H9 (cell line): Measurements from ENCODE around the gene AGL. TPM values are rescaled to one million over a fixed set of nuclear protein-coding genes. Genes with fewer than 3 reads are reported as not detected.
A peak's percentile ranks its signal among the peaks of the same experiment; 100 is the strongest.

Source experiments
- DNase-seq: peaks from one replicate; pipeline ENCODE4 v3.0.0-alpha.2; 2017
- H2AFZ ChIP-seq: one replicate; pipeline ENCODE4 v1.6.1; 2013; ENCODE audit warnings: mild to moderate bottlenecking, low read length, control low read depth, moderate library complexity
- H2AK5ac ChIP-seq: 2 replicates; pipeline ENCODE4 v1.6.1; 2013; ENCODE audit warnings: low read length, control low read depth, mixed read lengths; ENCODE audit not compliant: insufficient read length
- H2BK120ac ChIP-seq: one replicate; pipeline ENCODE4 v1.6.1; 2013; ENCODE audit warnings: low read depth, mild to moderate bottlenecking, low read length, control low read depth, inconsistent platforms; ENCODE audit not compliant: poor library complexity, severe bottlenecking
- H2BK12ac ChIP-seq: 2 replicates; pipeline ENCODE4 v1.6.1; 2013; ENCODE audit warnings: low read length, control low read depth, mixed read lengths, low read depth; ENCODE audit not compliant: insufficient read length
- H2BK15ac ChIP-seq: 2 replicates; pipeline ENCODE4 v1.6.1; 2013; ENCODE audit warnings: low read depth, low read length, control low read depth
- H2BK20ac ChIP-seq: one replicate; pipeline ENCODE4 v1.6.1; 2013; ENCODE audit warnings: low read depth, mild to moderate bottlenecking, low read length, control low read depth, inconsistent platforms; ENCODE audit not compliant: poor library complexity, severe bottlenecking
- H2BK5ac ChIP-seq: 2 replicates; pipeline ENCODE4 v1.6.1; 2013; ENCODE audit warnings: low read length, control low read depth, mixed read lengths; ENCODE audit not compliant: insufficient read length
- H3K14ac ChIP-seq: 2 replicates; pipeline ENCODE4 v1.6.1; 2013; ENCODE audit warnings: low read length, control low read depth; ENCODE audit not compliant: insufficient read depth
- H3K18ac ChIP-seq: 2 replicates; pipeline ENCODE4 v1.6.1; 2013; ENCODE audit warnings: low read depth, mild to moderate bottlenecking, mixed read lengths, low read length, control low read depth; ENCODE audit not compliant: insufficient read length
- H3K23ac ChIP-seq: 2 replicates; pipeline ENCODE4 v1.6.1; 2013; ENCODE audit warnings: low read length, control low read depth, mixed read lengths, low read depth; ENCODE audit not compliant: insufficient read length
- H3K23me2 ChIP-seq: 2 replicates; pipeline ENCODE4 v1.6.1; 2013; ENCODE audit warnings: low read depth, mild to moderate bottlenecking, mixed read lengths, low read length, control low read depth; ENCODE audit not compliant: insufficient read length, poor library complexity, severe bottlenecking
- H3K27ac ChIP-seq: 2 replicates; pipeline ENCODE4 v1.5.1; 2013; ENCODE audit warnings: low read length, control low read depth, mixed read lengths, low read depth; ENCODE audit not compliant: insufficient read length
- H3K27me3 ChIP-seq: 2 replicates; pipeline ENCODE4 v1.6.1; 2013; ENCODE audit warnings: low read length, control low read depth, inconsistent platforms; ENCODE audit not compliant: insufficient read depth
- H3K4ac ChIP-seq: 2 replicates; pipeline ENCODE4 v1.6.1; 2013; ENCODE audit warnings: low read depth, mild to moderate bottlenecking, control low read depth, inconsistent platforms, low read length, moderate library complexity
- H3K4me1 ChIP-seq: 2 replicates; pipeline ENCODE4 v1.6.1; 2013; ENCODE audit warnings: low read length, control low read depth, inconsistent platforms; ENCODE audit not compliant: insufficient read depth
- H3K4me2 ChIP-seq: 2 replicates; pipeline ENCODE4 v1.6.1; 2013; ENCODE audit warnings: low read length, control low read depth, mixed read lengths; ENCODE audit not compliant: insufficient read length, insufficient read depth
- H3K56ac ChIP-seq: 2 replicates; pipeline ENCODE4 v1.6.1; 2013; ENCODE audit warnings: low read depth, mild to moderate bottlenecking, mixed read lengths, low read length, control low read depth; ENCODE audit not compliant: insufficient read length
- H3K79me1 ChIP-seq: 2 replicates; pipeline ENCODE4 v1.6.1; 2013; ENCODE audit warnings: low read depth, mild to moderate bottlenecking, moderate library complexity, low read length, control low read depth, inconsistent platforms; ENCODE audit not compliant: insufficient read depth, poor library complexity, severe bottlenecking
- H3K79me2 ChIP-seq: 2 replicates; pipeline ENCODE4 v1.6.1; 2013; ENCODE audit warnings: low read length, control low read depth, inconsistent platforms; ENCODE audit not compliant: insufficient read depth
- H3K9ac ChIP-seq: 2 replicates; pipeline ENCODE4 v1.6.1; 2013; ENCODE audit warnings: low read length, control low read depth, mixed read lengths; ENCODE audit not compliant: insufficient read length; ENCODE audit errors: extremely low read depth
- H3K9me3 ChIP-seq: one replicate; pipeline ENCODE4 v1.6.1; 2013; ENCODE audit warnings: low read depth, low read length, inconsistent platforms; ENCODE audit not compliant: control insufficient read depth
- H3T11ph ChIP-seq: one replicate; pipeline ENCODE4 v1.6.1; 2013; ENCODE audit warnings: mild to moderate bottlenecking, low read length, control low read depth, inconsistent platforms
- H4K20me1 ChIP-seq: one replicate; pipeline ENCODE4 v1.6.1; 2013; ENCODE audit not compliant: control insufficient read depth, insufficient read length, insufficient read depth
- H4K5ac ChIP-seq: 2 replicates; pipeline ENCODE4 v1.6.1; 2013; ENCODE audit warnings: low read depth, mild to moderate bottlenecking, mixed read lengths, low read length, control low read depth; ENCODE audit not compliant: insufficient read length
- H4K8ac ChIP-seq: replicated peaks from 2 replicates; pipeline ENCODE4 v1.6.1; 2013; ENCODE audit warnings: low read length, control low read depth, mixed read lengths, low read depth; ENCODE audit not compliant: insufficient read length
- H4K91ac ChIP-seq: 2 replicates; pipeline ENCODE4 v1.6.1; 2013; ENCODE audit warnings: low read depth, mild to moderate bottlenecking, moderate library complexity, mixed read lengths, low read length, control low read depth; ENCODE audit not compliant: insufficient read length
- H3K27ac Mint-ChIP-seq, 3 experiments: 2 replicates in 2 of 3; 3 replicates in 1 of 3; pipeline ENCODE4 v1.8.0; 2020 to 2021; ENCODE audit warnings: mixed read lengths in 3 of 3, mild to moderate bottlenecking in 1 of 3, moderate library complexity in 1 of 3
- H3K27me3 Mint-ChIP-seq: 2 replicates; pipeline ENCODE4 v1.8.0; 2021; ENCODE audit warnings: low read depth, mild to moderate bottlenecking, moderate library complexity, mixed read lengths
- H3K36me3 Mint-ChIP-seq, 3 experiments: 2 replicates in 2 of 3; 3 replicates in 1 of 3; pipeline ENCODE4 v1.8.0; 2020 to 2021; ENCODE audit warnings: low read depth in 3 of 3, mixed read lengths in 3 of 3; ENCODE audit not compliant: insufficient read depth in 1 of 3
- H3K4me1 Mint-ChIP-seq, 2 experiments: 2 replicates each; pipeline ENCODE4 v1.8.0; 2020; ENCODE audit warnings: mixed read lengths in 2 of 2
- H3K4me3 Mint-ChIP-seq, 2 experiments: 2 replicates in 1 of 2; 3 replicates in 1 of 2; pipeline ENCODE4 v1.8.0; 2020 to 2021; ENCODE audit warnings: mild to moderate bottlenecking in 2 of 2, mixed read lengths in 2 of 2, moderate library complexity in 1 of 2
- H3K9me3 Mint-ChIP-seq, 2 experiments: 2 replicates in 1 of 2; 3 replicates in 1 of 2; pipeline ENCODE4 v1.8.0; 2020; ENCODE audit warnings: mild to moderate bottlenecking in 2 of 2, mixed read lengths in 2 of 2, moderate library complexity in 1 of 2
- WGBS: extraction: QIAGEN DNeasy Blood & Tissue Kit; methylation state at CpG from one replicate; pipeline ENCODE4 v1.1.7; 2013; ENCODE audit warnings: missing lambda C conversion rate, low lambda C conversion rate, mixed read lengths; ENCODE audit not compliant: insufficient read length; ENCODE audit errors: extremely low coverage; 5-methylcytosine and 5-hydroxymethylcytosine counted together
- total RNA-seq: library from RNA; stranded (reverse); gene quantifications from 2 replicates; pipeline ENCODE4 v1.2.1, GENCODE V29; 2021
- TF ChIP-seq, protein P1 (sequence below): fragments of 200-600 bp; sonication (generic); conservative IDR thresholded peaks from 3 replicates; pipeline ENCODE4 v1.8.0; 2021; ENCODE audit warnings: antibody characterized with exemption, mild to moderate bottlenecking

Gene AGL
- total RNA-seq, 1 experiment from 2014 or later = 24.0 TPM

DNA sequence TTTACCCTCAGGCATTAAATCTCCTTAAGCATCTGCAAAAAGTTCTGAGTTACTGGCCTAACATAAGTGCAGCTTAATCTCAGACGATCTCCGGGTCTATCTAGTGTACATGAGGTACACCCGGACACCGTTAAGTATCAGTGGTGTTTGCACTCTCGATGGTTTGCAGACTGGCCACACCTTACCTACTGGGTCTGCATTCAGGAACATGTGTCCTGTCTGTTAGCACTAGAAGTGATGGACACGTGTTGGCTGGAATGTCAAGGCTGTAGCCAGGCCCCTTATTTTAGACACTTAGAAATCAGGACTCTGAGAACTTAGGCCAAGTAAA, 783 bp upstream of the AGL start:
- Histone ChIP-seq H3K23me2 (peaks cover 4% of the 10 kb centered on the region), H3K4me2 (peak overlapping the region; percentile 70), H2BK20ac (no peak overlapping the region), H3K27ac (no peak overlapping the region), H3K79me2 (no peaks in the 10 kb centered on the region), H3K4ac (no peak overlapping the region), H3T11ph (no peak overlapping the region), H3K79me1 (no peaks in the 10 kb centered on the region), H3K14ac (no peak overlapping the region), H3K23ac (no peak overlapping the region), H2AFZ (no peak overlapping the region), H3K9ac (peak overlapping the region; percentile 78), H2BK12ac (no peak overlapping the region), H3K9me3 (no peaks in the 10 kb centered on the region), H2BK15ac (no peak overlapping the region), H2BK5ac (no peak overlapping the region), H4K91ac (no peak overlapping the region), H3K27me3 (no peaks in the 10 kb centered on the region), H4K5ac (peak overlapping the region; percentile 19), H3K56ac (no peak overlapping the region), H4K20me1 (peaks cover 2% of the 10 kb centered on the region), H3K18ac (peak overlapping the region; percentile 67), H3K4me1 (peaks cover 3% of the 10 kb centered on the region), H2BK120ac (no peak overlapping the region), H4K8ac (no peak overlapping the region), H2AK5ac (no peak overlapping the region)
- WGBS = no CpG with 5 or more reads among the region's 6 CpGs
- TF ChIP-seq, protein P1, sequence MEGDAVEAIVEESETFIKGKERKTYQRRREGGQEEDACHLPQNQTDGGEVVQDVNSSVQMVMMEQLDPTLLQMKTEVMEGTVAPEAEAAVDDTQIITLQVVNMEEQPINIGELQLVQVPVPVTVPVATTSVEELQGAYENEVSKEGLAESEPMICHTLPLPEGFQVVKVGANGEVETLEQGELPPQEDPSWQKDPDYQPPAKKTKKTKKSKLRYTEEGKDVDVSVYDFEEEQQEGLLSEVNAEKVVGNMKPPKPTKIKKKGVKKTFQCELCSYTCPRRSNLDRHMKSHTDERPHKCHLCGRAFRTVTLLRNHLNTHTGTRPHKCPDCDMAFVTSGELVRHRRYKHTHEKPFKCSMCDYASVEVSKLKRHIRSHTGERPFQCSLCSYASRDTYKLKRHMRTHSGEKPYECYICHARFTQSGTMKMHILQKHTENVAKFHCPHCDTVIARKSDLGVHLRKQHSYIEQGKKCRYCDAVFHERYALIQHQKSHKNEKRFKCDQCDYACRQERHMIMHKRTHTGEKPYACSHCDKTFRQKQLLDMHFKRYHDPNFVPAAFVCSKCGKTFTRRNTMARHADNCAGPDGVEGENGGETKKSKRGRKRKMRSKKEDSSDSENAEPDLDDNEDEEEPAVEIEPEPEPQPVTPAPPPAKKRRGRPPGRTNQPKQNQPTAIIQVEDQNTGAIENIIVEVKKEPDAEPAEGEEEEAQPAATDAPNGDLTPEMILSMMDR = no peak
- no peaks in the 10 kb centered on the region for H3K27me3 Mint-ChIP-seq
- H3K4me1 Mint-ChIP-seq = peaks cover 20 to 33% of the 10 kb centered on the region in 2 experiments
- DNase-seq = no peak
- H3K4me3 Mint-ChIP-seq = peak overlapping the region; percentile 92 to 93
- H3K9me3 Mint-ChIP-seq = no peaks in the 10 kb centered on the region
- peaks cover 0 to 17% (median 13%) of the 10 kb centered on the region in 3 experiments; a peak in 5 of 7 replicates for H3K36me3 Mint-ChIP-seq
- H3K27ac Mint-ChIP-seq = peak overlapping the region; percentile 94 to 97 (median 94)
